Left forelimb (tissue), 1 donor: Measurements from ENCODE around the gene CEACAM5.
"Not testable (repeated sequence)": the region's sequence is repeated elsewhere in the genome, so short reads cannot be mapped to it uniquely, and the experiment has no call there.

ENCODE experiments used
- DNase-seq: peaks from one replicate; pipeline ENCODE4 v3.0.0-alpha.2; 2018; ENCODE audit warnings: low spot score

CEACAM5 gene

DNA sequence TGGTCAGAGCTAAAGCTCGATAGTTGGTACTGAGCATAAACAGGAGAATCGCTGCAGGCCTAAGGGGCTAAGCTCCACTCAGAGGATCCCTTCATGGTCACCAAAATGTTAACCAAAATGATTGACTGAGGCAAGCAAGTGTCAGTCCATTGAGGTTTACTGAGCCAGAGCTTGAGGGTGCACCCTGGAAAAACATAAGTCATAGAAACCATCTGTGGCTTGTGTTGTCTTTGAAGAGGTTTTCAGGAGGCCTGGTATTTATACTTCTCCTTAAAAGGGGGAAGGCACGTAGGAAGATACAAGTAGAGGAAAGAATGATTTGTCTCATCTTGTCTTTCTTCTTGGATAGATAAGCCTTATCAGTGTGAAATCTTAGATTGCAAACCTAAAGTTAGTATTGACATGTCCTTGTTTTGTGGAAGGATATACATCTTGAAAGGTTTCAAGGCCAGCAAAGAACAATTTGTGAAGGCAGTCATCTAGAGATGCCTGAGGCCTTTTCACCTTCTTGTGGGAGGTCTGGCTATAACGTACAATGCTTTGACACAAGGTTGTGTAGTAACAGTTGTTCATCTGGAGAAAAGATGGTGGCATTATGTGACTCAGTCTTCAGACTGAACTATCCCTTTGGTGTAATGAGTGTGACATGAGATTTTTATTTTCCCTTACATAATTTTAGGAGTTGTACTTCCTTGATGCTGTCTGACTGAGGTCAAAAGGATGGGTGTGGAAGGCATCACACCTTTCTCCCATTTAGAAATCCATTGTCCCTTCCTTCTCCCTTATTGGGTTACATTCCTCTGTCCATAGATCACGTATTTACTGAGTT is 32.2 kb downstream of the CEACAM5 start:
- DNase-seq, result no peak

DNA sequence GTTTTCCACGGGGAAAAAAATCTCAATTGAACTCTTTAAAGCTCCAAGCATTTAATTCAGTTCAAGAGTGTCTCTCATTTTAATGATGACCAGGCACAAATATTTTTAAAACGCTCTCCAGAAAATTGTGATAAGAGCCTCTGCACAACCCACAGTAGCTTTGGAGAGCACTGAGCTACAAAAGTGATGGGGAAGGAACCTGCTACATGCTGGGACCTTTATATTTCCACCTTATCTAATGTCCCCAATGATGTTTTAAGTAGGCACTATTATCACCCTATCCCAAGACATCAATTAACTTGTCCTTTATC is 32.8 kb downstream of the CEACAM5 start:
- DNase-seq, result no peak

DNA sequence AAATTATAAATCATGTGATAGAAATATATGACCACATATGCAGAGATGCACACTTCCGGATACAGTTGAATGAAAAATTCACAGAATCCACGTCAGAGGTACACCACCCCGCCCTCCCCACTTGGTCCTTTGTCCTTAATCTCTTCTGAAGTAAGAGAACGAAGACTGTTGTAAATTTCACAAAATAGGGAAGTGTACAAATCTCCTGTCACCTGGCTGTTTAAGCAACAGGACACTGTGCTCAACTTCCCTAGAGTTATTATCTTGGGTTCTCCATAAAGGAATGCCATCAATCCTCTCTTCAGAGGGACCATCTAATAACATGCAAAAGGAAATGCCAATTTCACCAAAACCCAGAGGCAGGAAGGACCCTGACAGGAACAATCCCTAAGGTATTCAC is 36.4 kb downstream of the CEACAM5 start:
- no peak for DNase-seq

DNA sequence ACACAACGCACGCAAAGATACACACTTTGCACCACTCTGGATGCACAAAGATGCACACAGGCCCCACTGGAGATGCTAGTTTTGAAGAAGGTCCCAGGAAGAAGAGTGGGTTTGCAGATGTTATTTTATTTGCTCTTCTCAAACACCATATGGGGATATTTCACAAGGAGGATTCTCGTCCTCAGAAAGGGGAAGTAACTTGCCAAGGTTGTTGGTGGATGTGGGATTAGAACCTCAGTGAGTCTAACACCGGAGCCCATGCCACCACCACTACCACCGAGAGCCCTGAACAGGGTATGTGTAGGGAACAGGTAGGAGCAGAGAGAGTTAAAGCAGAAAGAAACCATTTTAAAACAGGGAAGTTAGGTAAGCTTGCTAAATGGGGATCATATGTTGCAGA is 37.3 kb downstream of the CEACAM5 start:
- DNase-seq, result no peak

DNA sequence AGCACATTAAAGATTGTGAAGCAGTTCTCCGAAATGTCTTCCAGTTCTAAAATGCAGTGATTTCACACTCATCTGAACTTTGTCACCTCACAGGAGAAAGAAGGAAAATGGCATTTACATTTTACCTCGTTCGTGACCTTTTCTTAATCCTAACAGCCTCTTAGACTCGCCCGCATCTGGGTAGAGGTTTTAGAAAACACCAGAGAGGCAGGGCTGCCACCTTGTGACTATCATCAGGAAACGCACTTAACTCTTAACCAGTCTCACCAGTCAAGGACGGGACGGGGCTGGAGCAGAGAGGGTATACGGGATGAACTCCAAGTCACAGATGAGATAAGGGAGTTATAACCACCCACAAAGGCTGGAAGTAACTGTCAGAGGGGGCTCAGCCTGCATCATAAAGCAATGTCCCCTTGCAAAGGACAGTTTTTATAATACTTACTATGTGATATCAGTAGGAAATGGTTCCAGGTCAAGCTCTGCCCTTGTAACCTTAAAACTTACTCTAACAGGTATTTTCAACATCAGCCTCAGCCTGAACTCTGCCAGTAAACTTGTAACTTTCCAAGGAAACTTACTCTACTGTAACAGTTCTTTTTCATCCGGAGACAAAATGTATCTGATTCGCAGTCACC is 38.3 kb downstream of the CEACAM5 start:
- DNase-seq, result no peak

DNA sequence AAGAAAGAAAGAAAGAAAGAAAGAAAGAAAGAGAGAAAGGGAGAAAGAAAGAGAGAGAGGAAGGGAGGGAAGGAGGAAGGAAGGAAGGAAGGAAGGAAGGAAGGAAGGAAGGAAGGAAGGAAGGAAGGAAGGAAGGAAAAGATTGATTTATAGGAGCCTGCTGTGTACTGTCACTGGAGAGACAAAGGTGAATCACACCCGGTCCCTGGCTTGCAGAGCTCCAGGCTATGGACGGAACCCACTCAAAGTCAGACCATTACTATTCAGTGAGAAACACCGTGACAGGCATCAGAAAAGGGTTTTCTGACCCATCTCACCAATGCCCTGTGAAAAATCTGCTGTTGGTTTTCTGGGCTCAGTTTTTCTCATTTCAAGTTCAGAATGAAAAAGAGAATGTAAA is 39.6 kb downstream of the CEACAM5 start:
- no peak for DNase-seq

DNA sequence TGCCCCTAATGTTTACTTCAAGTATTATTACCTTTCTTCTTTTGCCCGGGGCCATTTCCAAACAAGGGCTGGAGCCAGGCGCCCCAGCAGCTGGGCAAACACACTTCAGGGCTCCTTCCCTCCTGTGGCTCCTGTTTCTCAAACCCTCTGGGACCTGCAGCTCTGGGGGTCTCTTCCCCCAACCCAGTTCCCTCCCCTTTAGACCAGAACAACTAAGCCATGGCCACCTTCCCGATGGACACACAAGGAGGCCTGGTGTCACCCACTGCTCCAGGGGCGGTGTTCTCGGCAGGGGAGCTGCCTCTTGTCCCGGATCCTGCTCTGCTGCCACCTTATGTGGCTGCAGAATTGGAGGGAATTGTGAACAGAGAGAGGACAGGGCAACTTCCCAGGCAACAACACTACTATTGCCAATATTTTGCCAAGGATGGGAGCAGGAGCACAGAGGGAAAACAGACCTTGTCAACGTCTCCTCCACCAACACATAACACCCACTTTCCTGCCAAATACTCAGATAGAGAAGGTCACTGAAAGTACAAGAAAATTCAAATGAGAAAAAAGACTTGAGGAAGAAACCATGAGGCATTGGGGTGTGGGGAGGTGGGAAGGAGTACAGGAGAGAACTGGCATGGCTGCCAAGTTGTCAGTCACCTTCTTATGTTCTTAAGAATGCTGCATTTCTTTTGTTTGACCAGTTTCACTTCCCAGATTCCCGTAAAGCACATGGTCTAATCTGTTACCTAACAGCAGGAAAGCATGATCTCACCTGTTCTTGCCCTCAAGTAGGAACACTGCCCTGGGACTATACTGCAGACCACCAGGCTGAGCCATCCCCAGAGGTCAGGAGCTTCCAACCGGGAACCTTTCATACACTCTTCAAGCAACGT is 42.1 kb downstream of the CEACAM5 start:
- not testable (repeated sequence) for DNase-seq

DNA sequence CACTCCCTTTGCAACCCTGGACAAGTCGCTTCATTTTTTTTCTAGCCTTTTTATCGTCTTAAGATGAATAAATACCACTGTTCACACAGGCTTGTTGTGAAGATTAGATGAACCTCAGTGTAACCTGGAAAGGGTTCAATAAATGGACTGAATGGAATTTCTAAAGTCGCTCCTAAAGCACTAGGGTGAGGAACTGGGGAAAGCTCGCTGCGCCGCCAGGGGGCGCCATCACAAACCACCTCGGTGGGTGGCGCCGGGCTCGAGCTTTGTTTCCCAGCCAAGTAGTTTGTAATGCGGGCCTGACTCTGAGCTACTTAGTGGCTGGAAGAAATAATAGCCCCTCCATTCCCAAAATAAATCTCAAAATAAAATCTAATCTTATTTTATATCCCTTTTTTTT is 44.7 kb downstream of the CEACAM5 start:
- DNase-seq, result no peak

DNA sequence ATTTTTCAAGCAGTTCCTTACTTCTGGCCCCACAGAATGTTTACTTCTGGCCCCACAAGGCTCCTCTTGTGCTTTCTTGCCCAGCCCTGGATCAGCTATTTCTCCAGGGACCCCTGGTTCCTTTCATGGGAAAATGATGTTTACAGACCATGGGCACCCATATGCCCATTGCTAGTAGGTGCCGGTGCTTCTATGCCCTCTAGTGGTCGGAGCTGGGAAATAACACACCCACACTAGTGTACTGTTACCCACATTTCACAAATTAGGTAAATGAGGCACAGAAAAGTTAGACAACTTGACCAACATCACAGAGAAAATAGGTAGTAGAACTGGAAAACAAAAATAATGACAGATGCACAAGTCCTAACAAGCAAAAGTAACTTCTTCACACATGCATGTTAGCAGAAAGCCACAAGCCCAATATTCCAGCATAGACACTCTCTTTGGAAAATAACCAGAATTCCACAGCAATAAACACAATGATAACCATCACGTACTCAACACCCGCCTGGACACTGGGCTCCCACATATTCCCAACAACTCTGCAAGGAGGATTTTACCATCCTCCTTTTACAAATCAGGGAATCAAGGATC is 45.6 kb downstream of the CEACAM5 start:
- no peak for DNase-seq

DNA sequence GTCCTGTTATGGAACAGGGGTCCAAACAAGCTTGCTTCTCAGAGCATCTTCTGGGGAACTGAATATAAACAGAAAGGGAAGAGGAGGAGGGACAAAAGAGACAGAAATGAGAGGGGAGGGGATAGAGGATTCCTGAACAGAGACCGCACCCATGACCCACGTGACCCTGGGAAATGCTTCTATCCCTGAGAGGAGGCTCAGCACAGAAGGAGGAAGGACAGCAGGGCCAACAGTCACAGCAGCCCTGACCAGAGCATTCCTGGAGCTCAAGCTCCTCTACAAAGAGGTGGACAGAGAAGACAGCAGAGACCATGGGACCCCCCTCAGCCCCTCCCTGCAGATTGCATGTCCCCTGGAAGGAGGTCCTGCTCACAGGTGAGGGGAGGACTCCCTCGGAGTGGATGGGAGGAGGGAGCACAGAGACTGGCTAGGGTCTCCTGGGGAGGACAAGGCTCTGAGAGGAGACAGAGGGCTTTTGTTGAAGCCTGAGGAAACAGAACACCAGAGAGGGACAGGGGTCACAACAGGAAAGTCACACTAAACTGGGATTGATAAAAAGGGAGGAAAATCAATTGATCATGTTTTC is 47.0 kb downstream of the CEACAM5 start, which contains the start of gene CEACAM6:
Gene CEACAM6, plus strand, starts transcription at position 203 of the 586 bp plus-strand sequence. Its CDS starts 109 bp downstream, at position 312.
- no peak for DNase-seq

DNA sequence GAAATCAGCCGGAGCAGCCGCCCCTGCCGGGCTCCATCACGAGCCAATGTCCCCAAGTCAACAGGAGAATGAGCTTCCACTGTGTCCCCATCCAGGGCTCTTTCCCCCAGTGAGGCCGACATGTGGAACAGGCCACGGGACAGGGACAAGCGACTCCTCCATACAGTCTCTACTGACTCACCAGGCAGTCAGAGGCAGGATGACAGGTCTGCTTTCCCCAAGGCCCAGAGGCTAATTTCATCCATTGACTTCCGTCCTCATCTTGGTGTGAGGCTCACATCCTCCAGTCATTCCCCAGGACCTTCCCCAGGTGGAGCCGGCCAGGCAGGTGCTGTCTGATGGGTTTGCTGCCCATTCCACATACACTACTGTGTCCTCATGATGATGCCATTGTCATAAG is 50.4 kb downstream of the CEACAM5 start:
- DNase-seq, result no peak

DNA sequence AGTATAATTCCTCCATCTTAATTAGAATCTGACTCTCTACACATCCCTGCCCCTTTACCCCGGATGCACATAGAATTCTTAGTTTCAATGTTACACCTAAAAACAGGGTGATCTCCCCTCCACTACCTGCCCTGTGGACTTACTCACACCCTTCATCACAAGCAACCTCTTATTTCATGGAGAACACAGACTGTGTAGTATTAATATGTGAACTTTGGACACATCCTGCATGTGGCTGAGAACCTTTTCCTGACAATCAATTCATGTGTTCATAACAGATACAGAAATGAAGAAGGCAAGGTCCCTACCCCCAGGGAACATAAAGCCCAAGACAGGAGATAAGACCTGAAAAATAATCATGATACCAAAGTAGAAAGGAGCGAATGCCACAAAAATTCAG is 58.7 kb downstream of the CEACAM5 start:
- no peak for DNase-seq

DNA sequence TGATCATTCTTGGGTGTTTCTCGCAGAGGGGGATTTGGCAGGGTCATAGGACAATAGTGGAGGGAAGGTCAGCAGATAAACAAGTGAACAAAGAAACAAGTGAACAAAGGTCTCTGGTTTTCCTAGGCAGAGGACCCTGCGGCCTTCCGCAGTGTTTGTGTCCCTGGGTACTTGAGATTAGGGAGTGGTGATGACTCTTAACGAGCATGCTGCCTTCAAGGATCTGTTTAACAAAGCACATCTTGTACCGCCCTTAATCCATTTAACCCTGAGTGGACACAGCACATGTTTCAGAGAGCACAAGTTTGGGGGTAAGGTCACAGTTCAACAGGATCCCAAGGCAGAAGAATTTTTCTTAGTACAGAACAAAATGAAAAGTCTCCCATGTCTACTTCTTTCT is 59.7 kb downstream of the CEACAM5 start:
- not testable (repeated sequence) for DNase-seq

DNA sequence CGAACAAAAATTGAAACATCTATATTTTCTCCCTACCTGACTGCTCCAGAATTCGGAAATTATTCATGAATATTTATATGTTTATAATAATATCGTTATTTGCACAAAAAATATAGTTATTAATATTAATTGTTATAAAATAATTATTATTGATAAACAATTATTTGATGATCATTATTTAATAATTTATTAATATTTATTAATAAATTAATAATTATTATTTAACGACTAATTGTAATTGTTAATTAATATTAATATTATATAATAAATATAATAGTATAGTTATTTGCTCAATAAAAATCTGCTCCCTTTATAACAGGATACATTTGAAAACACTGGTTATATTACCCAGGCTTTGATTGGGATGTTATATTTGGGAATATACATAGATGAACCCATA is 61.2 kb downstream of the CEACAM5 start:
- DNase-seq, result no peak

DNA sequence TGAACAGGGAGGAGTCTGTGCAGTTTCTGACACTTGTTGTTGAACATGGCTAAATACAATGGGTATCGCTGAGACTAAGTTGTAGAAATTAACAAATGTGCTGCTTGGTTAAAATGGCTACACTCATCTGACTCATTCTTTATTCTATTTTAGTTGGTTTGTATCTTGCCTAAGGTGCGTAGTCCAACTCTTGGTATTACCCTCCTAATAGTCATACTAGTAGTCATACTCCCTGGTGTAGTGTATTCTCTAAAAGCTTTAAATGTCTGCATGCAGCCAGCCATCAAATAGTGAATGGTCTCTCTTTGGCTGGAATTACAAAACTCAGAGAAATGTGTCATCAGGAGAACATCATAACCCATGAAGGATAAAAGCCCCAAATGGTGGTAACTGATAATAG is 63.0 kb downstream of the CEACAM5 start:
- no peak for DNase-seq

DNA sequence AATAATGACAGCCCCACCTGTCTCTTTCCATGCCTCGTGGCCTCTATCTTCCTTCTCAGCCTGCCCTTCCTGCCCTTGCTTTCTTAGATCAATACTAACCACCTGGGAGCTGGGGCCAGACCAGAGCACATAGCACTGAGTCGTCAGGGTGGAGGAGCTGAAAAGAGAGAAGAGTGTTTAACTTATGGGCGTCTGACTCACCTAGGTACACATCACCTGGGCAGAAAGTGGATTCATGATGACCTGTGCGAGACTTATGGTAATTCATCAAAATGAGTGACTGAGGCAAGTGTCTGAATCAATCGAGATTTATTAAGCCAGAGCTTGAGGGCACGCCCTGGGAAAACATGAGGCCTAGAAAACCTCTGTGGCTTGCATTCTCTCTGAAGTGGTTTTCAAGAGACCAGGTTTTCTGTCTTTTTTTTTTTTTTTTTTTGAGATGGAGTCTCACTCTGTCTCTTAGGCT is 66.1 kb downstream of the CEACAM5 start:
- no peak for DNase-seq

DNA sequence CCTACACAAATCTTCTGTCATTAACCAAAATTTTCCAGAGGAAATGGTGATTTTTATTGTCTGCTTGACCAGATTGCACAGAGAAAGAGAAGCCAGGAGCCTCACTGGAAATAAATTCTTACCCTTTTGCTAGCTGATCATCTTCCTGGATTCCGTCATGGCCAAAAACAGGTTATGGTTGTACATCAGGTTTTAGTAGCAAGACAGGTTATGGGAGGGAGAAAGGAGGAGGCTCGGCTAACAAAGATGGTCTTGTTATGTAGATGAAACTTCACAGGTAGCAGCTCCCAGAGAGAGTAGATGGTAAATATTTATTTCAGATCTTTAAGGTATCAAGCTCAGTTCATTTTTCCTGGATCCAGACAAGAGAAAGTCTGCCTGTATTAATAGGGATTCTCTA is 68.3 kb downstream of the CEACAM5 start:
- no peak for DNase-seq
